Prostate gland (tissue), 2 donors: ENCODE data around the gene RBBP7.

Source experiments
- POLR2A ChIP-seq: fragments of 450-650 bp; IDR thresholded peaks from one replicate; pipeline ENCODE4 v1.6.1; 2016; ENCODE audit warnings: antibody characterized with exemption, mild to moderate bottlenecking
- POLR2AphosphoS5 ChIP-seq: sonication (generic); formaldehyde crosslinking; IDR thresholded peaks from one replicate; pipeline ENCODE4 v1.6.1; 2017; ENCODE audit warnings: antibody characterized with exemption
- TF ChIP-seq, protein P1 (sequence below), 4 experiments: fragments of 200-600 bp in 2 of 4; fragments of 450-650 bp in 2 of 4; sonication (generic) in 2 of 4; IDR thresholded peaks; 1 replicate in 3 of 4; 2 replicates in 1 of 4; pipeline ENCODE4 v1.5.1; 2016 to 2019; ENCODE audit warnings: antibody characterized with exemption in 4 of 4, mild to moderate bottlenecking in 2 of 4, moderate library complexity in 2 of 4

- TF ChIP-seq POLR2A (no peak), POLR2AphosphoS5 (no peak)
- TF ChIP-seq, protein P1, sequence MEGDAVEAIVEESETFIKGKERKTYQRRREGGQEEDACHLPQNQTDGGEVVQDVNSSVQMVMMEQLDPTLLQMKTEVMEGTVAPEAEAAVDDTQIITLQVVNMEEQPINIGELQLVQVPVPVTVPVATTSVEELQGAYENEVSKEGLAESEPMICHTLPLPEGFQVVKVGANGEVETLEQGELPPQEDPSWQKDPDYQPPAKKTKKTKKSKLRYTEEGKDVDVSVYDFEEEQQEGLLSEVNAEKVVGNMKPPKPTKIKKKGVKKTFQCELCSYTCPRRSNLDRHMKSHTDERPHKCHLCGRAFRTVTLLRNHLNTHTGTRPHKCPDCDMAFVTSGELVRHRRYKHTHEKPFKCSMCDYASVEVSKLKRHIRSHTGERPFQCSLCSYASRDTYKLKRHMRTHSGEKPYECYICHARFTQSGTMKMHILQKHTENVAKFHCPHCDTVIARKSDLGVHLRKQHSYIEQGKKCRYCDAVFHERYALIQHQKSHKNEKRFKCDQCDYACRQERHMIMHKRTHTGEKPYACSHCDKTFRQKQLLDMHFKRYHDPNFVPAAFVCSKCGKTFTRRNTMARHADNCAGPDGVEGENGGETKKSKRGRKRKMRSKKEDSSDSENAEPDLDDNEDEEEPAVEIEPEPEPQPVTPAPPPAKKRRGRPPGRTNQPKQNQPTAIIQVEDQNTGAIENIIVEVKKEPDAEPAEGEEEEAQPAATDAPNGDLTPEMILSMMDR (IDR thresholded peaks at IDR 0.05), result no peak
These were observed 27.5 kb downstream of the RBBP7 start for GRCh38 chrX:16842684-16843083.
